Stimulated activated CD4-positive, alpha-beta T cell treated with anti-CD3 and anti-CD28 coated beads, Interleukin-2, amount 100 ng/mL, for 24 hours (primary cell): ENCODE measurements around the gene FBL.
A peak's percentile ranks its signal among the peaks of the same experiment; 100 is the strongest.
"Not testable (repeated sequence)": the region's sequence is repeated elsewhere in the genome, so short reads cannot be mapped to it uniquely, and the experiment has no call there.

Experiments
- DNase-seq, 2 donors: peaks; one replicate each; pipeline ENCODE4 v3.0.0-alpha.2; 2020

The FBL gene

DNA sequence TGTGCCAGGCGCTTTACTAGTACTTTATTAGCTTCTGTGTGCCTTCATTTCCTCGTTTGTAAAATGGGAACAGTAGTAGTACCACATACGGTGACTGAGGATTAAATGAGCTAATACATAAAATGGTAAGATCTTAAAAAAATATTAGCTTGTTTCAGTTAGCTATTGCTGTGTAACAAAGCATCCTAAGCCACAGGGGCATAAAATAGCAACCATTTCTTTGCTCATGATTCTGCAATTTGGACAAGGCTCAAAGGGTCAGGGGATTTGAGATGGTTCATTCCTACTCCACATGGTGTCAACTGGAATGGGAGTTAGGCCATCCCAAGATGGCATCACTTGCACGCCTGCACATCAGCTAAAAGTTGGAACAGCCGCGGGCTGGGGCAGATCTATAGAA is 25.5 kb downstream of the FBL start:
- no peak for DNase-seq

- no peak for DNase-seq
These were observed 26.4 kb downstream of the FBL start for GRCh38 chr19:39819786-39820185.

GRCh38 chr19:39818626-39819097 is 27.5 kb downstream of the FBL start:
- DNase-seq: no peak

DNA sequence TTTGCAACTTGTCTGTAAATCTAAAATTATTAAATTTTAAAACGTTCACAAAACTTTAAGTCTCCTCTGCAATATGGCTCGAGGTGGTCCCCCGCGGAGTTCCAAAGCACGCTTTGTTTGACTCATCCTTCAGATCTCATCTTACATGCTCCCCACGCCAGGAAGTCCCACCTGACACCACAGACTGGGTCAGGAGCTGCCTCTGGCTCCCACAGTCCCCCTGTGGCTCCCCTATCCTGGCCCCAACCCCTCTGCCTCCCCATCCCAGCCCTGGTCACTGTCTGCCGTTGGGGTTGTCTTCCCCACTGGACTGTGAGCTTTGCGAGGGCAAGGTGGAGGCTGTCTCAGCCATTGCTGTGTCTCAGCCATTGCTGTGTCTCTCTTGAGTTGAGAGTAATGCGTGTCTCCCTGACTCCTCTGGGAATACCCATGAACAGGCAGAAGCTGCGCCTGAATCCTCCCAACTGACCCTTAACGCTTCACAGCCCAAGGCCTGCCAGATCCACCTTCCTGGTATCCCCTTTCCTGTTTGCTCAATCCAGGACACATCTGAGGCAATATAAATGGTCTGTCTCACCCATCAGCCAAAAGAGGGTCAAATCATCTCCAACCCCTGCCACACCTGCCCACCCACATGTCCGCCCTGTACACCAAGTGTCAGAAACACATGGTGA is 28.2 kb downstream of the FBL start:
- no peak for DNase-seq

DNA sequence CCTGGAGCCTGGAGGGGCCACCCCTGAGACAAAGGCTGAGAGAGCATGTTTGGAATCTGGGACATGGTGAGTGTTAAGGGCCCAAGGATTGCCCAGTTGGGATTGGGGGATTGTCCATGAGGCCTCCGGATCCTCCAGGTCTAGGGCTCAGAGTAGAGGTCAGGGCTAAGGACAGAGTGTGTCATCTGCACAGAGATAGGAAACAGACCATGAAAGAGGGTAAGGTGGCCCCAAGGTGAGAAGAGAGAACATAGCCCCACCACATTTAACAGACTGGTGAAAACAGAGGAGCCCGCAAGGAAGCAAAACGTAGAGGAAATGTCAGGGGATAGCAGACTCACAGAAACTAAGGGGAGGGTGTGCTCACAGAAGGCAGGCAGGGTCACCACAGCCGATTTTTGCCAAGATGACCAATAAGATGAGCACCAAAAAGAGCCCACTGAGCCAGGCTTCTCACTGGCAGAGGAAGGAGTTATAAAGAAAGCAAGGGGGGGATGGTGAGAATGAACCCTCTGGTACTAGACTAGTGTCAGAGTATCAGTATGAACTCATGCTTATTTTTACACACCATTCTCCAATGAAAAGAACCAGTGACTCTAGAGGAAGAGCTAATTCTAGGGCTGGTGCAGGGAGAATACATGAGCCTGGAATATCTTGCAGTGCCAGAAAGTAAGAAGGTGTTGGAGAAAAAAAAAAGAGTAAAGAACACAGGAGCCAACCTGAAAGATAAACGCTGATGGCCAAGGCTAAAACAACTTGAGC is 29.7 kb downstream of the FBL start:
- no peak for DNase-seq

GRCh38 chr19:39814595-39814994 is 31.6 kb downstream of the FBL start:
- DNase-seq: no peak

GRCh38 chr19:39814111-39814510 is 32.1 kb downstream of the FBL start:
- DNase-seq: not testable (repeated sequence)

- no peak for DNase-seq
These were observed 32.8 kb downstream of the FBL start for GRCh38 chr19:39813264-39813993.

DNA sequence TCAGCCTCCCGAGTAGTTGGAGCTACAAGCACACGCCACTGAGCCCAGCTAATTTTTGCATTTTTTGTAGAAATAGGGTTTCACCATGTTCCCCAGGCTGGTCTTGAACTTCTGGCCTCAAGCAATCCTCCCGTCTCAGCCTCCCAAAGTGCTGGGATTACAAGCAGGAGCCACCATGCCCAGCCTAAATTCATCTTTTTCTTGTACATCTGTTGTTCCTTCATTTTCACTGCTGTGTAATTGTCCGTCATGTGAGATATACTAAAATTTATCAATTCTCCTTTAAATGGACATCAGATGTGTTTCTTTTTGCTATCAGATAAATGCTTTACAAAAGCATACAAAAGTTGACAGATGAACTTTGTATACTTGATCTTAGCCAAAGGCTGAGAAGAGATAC is 35.1 kb downstream of the FBL start:
- no peak for DNase-seq

- DNase-seq: no peak
These were observed 35.8 kb downstream of the FBL start for GRCh38 chr19:39810424-39810823.

DNA sequence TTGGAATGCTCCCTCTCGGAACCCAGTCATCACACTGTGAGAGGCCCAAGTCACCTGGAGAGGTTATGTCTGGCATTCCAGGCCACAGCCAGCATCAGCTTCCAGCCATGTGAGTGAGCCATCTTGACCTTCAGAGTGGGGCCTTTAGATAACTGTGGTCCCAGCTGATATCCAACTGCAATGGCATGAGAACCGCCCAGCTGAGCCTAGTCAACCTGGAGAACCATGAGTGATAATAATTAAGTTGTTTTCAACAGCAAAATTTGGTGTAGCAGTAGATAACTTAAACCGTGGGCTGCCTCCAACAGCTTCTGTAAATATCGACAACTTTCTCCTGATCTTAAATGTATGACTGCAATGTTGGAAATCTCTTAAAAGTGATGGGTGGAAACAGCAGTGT is 36.8 kb downstream of the FBL start:
- DNase-seq: no peak

GRCh38 chr19:39808688-39809087 is 37.5 kb downstream of the FBL start:
- not testable (repeated sequence) for DNase-seq

GRCh38 chr19:39807846-39808364 is 38.3 kb downstream of the FBL start:
- no peak for DNase-seq

GRCh38 chr19:39805104-39805503 is 41.1 kb downstream of the FBL start:
- no peak for DNase-seq

- DNase-seq: no peak
These were observed 43.2 kb downstream of the FBL start for GRCh38 chr19:39802958-39803357.

- DNase-seq: no peak
These were observed 49.1 kb downstream of the FBL start for GRCh38 chr19:39797083-39797482.

DNA sequence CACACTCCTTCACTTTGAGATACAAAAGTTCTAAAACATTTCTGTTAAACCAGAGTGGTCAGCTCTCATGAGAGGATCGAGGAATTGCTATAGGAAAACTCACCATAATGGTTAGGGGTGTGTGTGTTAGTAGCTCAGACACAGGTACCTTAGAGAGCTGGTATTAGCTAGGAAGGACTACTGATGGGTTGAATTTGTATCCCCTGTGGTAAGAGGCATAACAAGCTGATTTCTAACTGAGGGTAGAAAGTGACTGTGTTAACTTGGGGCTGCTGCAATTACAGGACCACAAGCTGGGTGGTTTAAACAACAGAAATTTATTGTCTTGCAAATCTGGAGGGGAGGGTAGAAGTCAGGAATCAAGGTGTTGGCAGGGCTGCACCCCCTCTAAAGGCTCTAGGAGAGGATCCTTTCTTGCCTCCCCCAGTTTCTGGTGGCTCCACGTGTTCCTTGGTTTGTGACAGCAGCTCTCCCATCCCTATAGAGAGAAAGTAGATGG is 50.1 kb downstream of the FBL start:
- no peak for DNase-seq

DNA sequence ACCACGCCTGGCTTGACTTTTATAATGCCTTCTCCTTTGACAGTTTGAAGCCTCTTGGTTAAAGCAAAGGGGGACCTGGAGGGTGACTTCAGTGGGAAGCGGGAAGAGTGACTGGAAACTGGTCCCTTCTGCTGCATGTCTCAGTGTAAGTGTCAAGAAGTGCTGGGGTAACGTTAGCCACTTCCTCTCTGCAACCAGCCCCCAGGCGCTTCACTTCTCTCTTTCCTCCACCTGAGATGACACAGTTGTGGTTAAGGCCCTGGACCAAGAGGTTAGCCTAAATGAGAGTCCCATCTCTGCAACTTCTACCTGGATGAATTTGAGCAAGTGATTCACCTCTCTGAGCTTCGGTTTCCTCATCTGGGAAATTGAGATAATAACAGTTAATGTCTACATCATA is 51.2 kb downstream of the FBL start:
- DNase-seq: no peak

- DNase-seq: peak; percentile 80 to 83
These were observed 53.1 kb downstream of the FBL start for GRCh38 chr19:39792999-39793546.

- DNase-seq: no peak
These were observed 57.9 kb downstream of the FBL start for GRCh38 chr19:39788244-39788643.
